HG03460 (cell line): ENCODE data around the gene SMYD3.

Experiments
- ATAC-seq: cut with Tn5 transposase; IDR thresholded peaks from one replicate; pipeline ENCODE4 v1.9.1; 2021; ENCODE audit not compliant: unreplicated experiment

The SMYD3 gene

GRCh38 chr1:246000638-246001015 is 506.5 kb downstream of the SMYD3 start:
- ATAC-seq: no peak

GRCh38 chr1:245999697-246000637 is 507.1 kb downstream of the SMYD3 start:
- ATAC-seq: peak; percentile 80

- ATAC-seq: no peak
Observed at GRCh38 chr1:245997471-245998258, 509.4 kb downstream of the SMYD3 start.

GRCh38 chr1:245996811-245997210 is 510.3 kb downstream of the SMYD3 start:
- ATAC-seq: no peak

- no peak for ATAC-seq
Observed at GRCh38 chr1:245995474-245995873, 511.6 kb downstream of the SMYD3 start.

GRCh38 chr1:245991266-245991665 is 515.8 kb downstream of the SMYD3 start:
- ATAC-seq: no peak

- no peak for ATAC-seq
Observed at GRCh38 chr1:245990315-245991022, 516.6 kb downstream of the SMYD3 start.

- no peak for ATAC-seq
Observed at GRCh38 chr1:245988393-245989078, 518.5 kb downstream of the SMYD3 start.

GRCh38 chr1:245987997-245988392 is 519.1 kb downstream of the SMYD3 start:
- no peak for ATAC-seq

- ATAC-seq: no peak
Observed at GRCh38 chr1:245987577-245987976, 519.5 kb downstream of the SMYD3 start.

GRCh38 chr1:245987219-245987545 is 519.9 kb downstream of the SMYD3 start:
- ATAC-seq: no peak

GRCh38 chr1:245986404-245987218 is 520.5 kb downstream of the SMYD3 start:
- no peak for ATAC-seq

- no peak for ATAC-seq
Observed at GRCh38 chr1:245984390-245985155, 522.5 kb downstream of the SMYD3 start.

- no peak for ATAC-seq
Observed at GRCh38 chr1:245983294-245983967, 523.6 kb downstream of the SMYD3 start.

- no peak for ATAC-seq
Observed at GRCh38 chr1:245979589-245979988, 527.5 kb downstream of the SMYD3 start.

GRCh38 chr1:245978915-245979314 is 528.2 kb downstream of the SMYD3 start:
- no peak for ATAC-seq

GRCh38 chr1:245972476-245972875 is 534.6 kb downstream of the SMYD3 start:
- no peak for ATAC-seq

- no peak for ATAC-seq
Observed at GRCh38 chr1:245971711-245972085, 535.4 kb downstream of the SMYD3 start.
